ENCODE results near the gene EPN3. TPM values are rescaled to one million over a fixed set of nuclear protein-coding genes. Genes with fewer than 3 reads are reported as not detected.

The EPN3 gene
- total RNA-seq, 3 donors from 2014 or later: 8.2 to 32.8 TPM; not detected in 1

- DNase-seq (ENCODE audit: low spot score in 2 of 2): no peak
- no peaks in the 10 kb centered on the region for H3K9me3 ChIP-seq
- no peaks in the 10 kb centered on the region for H3K36me3 ChIP-seq
- no peak overlapping the region for H3K4me3 ChIP-seq
- no peak overlapping the region for H3K27ac ChIP-seq
- H3K27me3 ChIP-seq: peaks cover 0 to 13% of the 10 kb centered on the region in 2 donors
- H3K4me1 ChIP-seq: no peaks in the 10 kb centered on the region
- intact Hi-C loops (cut with DNase I; ENCODE audit: low total_unique reads): no loop called here
- TF ChIP-seq POLR2A (IDR thresholded peaks at IDR 0.05): no peak
- no peak for TF ChIP-seq POLR2AphosphoS5 (IDR thresholded peaks at IDR 0.05)
- TF ChIP-seq CTCF (IDR thresholded peaks at IDR 0.05): no peak
Measured at GRCh38 chr17:50569592-50569991, 37.1 kb downstream of the EPN3 start.

- Histone ChIP-seq H3K4me3 (no peak overlapping the region), H3K27me3 (peaks cover 0 to 12% of the 10 kb centered on the region in 2 donors), H3K4me1 (no peaks in the 10 kb centered on the region), H3K36me3 (no peaks in the 10 kb centered on the region), H3K9me3 (no peaks in the 10 kb centered on the region), H3K27ac (no peak overlapping the region)
- no peak for TF ChIP-seq CTCF (IDR thresholded peaks at IDR 0.05)
- TF ChIP-seq POLR2AphosphoS5 (IDR thresholded peaks at IDR 0.05): no peak
- no peak for TF ChIP-seq POLR2A (IDR thresholded peaks at IDR 0.05)
- no peak for DNase-seq (ENCODE audit: low spot score in 2 of 2)
- intact Hi-C loops (cut with DNase I; ENCODE audit: low total_unique reads): no loop called here
Measured at GRCh38 chr17:50570032-50570431, 37.5 kb downstream of the EPN3 start.

- Histone ChIP-seq H3K9me3 (no peaks in the 10 kb centered on the region), H3K27me3 (peaks cover 0 to 7% of the 10 kb centered on the region in 2 donors), H3K4me1 (no peaks in the 10 kb centered on the region), H3K4me3 (no peak overlapping the region), H3K27ac (no peak overlapping the region), H3K36me3 (no peaks in the 10 kb centered on the region)
- intact Hi-C loops (cut with DNase I; ENCODE audit: low total_unique reads): no loop called here
- no peak for DNase-seq (ENCODE audit: low spot score in 2 of 2)
- TF ChIP-seq POLR2AphosphoS5 (IDR thresholded peaks at IDR 0.05) (no peak), CTCF (IDR thresholded peaks at IDR 0.05) (no peak), POLR2A (IDR thresholded peaks at IDR 0.05) (no peak)
Measured at GRCh38 chr17:50570528-50570927, 38.0 kb downstream of the EPN3 start.

- Histone ChIP-seq H3K4me1 (no peaks in the 10 kb centered on the region), H3K36me3 (no peaks in the 10 kb centered on the region), H3K27me3 (no peaks in the 10 kb centered on the region), H3K27ac (no peak overlapping the region), H3K4me3 (no peak overlapping the region), H3K9me3 (no peaks in the 10 kb centered on the region)
- TF ChIP-seq POLR2AphosphoS5 (IDR thresholded peaks at IDR 0.05) (no peak), POLR2A (IDR thresholded peaks at IDR 0.05) (no peak), CTCF (IDR thresholded peaks at IDR 0.05) (no peak)
- DNase-seq (ENCODE audit: low spot score in 2 of 2): no peak
- intact Hi-C loops (cut with DNase I; ENCODE audit: low total_unique reads): no loop called here
Measured at GRCh38 chr17:50571681-50572080, 39.1 kb downstream of the EPN3 start.

- TF ChIP-seq POLR2A (IDR thresholded peaks at IDR 0.05): no peak
- H3K27me3 ChIP-seq: no peaks in the 10 kb centered on the region
- H3K4me3 ChIP-seq: no peak overlapping the region
- H3K27ac ChIP-seq: no peak overlapping the region
- H3K36me3 ChIP-seq: no peaks in the 10 kb centered on the region
- intact Hi-C loops (cut with DNase I; ENCODE audit: low total_unique reads): no loop called here
- DNase-seq (ENCODE audit: low spot score in 2 of 2): no peak
- H3K4me1 ChIP-seq: no peaks in the 10 kb centered on the region
- no peaks in the 10 kb centered on the region for H3K9me3 ChIP-seq
Measured at GRCh38 chr17:50572541-50572940, 40.0 kb downstream of the EPN3 start.

All from breast epithelium (tissue), 4 donors.